ENCODE measurements around the gene ESPN. TPM values are rescaled to one million over a fixed set of nuclear protein-coding genes. Genes with fewer than 3 reads are reported as not detected.

The ESPN gene
- total RNA-seq, 1 experiment from 2014 or later = 53.1 TPM

GRCh38 chr1:6485168-6486101 lies 60.9 kb downstream of the ESPN start:
- H3K79me2 ChIP-seq (ENCODE audit: insufficient read depth, low read length) = 0 out of 2 replicates have a peak, but pooled peaks cover 1% of the 10 kb centered on the region
- H3K4me3 Mint-ChIP-seq = peak overlapping the region; percentile 75 to 78
- H3K4ac ChIP-seq (ENCODE audit: low read depth, low read length) = no peak overlapping the region
- DNase-seq = no peak
- H2BK5ac ChIP-seq (ENCODE audit: insufficient read length, low read length) = no peak overlapping the region
- H3K4me1 Mint-ChIP-seq = peaks cover 14 to 20% of the 10 kb centered on the region in 2 experiments
- peak overlapping the region; percentile 54 for H3K18ac ChIP-seq (ENCODE audit: insufficient read length, low read depth, low read length)
- H3K4me2 ChIP-seq (ENCODE audit: insufficient read depth, insufficient read length, low read length) = peak overlapping the region; percentile 63
- H3K9me3 Mint-ChIP-seq = no peaks in the 10 kb centered on the region; a peak in 1 of 5 replicates
- peak overlapping the region; percentile 76; the same call in 1 of the 2 replicates for H3K14ac ChIP-seq (ENCODE audit: insufficient read depth, low read length)
- no peaks in the 10 kb centered on the region for H3K79me1 ChIP-seq (ENCODE audit: insufficient read depth, low read depth, low read length, poor library complexity, severe bottlenecking)
- H3K27me3 ChIP-seq (ENCODE audit: insufficient read depth, low read length) = no peaks in the 10 kb centered on the region
- TF ChIP-seq CTCF (conservative IDR thresholded peaks at IDR 0.05) = no peak
- H4K5ac ChIP-seq (ENCODE audit: insufficient read length, low read depth, low read length) = no peak overlapping the region
- no peak overlapping the region for H4K91ac ChIP-seq (ENCODE audit: insufficient read length, low read depth, low read length)
- no peak overlapping the region for H2AK5ac ChIP-seq (ENCODE audit: insufficient read length, low read length)
- no peak overlapping the region for H3K23ac ChIP-seq (ENCODE audit: insufficient read length, low read depth, low read length)
- no peak overlapping the region for H4K8ac ChIP-seq (replicated peaks; ENCODE audit: insufficient read length, low read depth, low read length)
- H3K27ac Mint-ChIP-seq = no peak overlapping the region
- H3K4me1 ChIP-seq (ENCODE audit: insufficient read depth, low read length) = no peaks in the 10 kb centered on the region
- no CpG with 5 or more reads among the region's 80 CpGs for WGBS (ENCODE audit: extremely low coverage, insufficient read length, low lambda C conversion rate)
- no peak overlapping the region for H2BK12ac ChIP-seq (ENCODE audit: insufficient read length, low read depth, low read length)
- H3K36me3 Mint-ChIP-seq (ENCODE audit: insufficient read depth in 1 of 3, low read depth in 3 of 3) = peaks cover 0 to 3% (median 3%) of the 10 kb centered on the region in 3 experiments; a peak in 3 of 7 replicates
- H3K56ac ChIP-seq (ENCODE audit: insufficient read length, low read depth, low read length) = no peak overlapping the region
- no peak overlapping the region for H3K27ac ChIP-seq (ENCODE audit: insufficient read length, low read depth, low read length)
- H3K27me3 Mint-ChIP-seq (ENCODE audit: low read depth) = peaks cover 5% of the 10 kb centered on the region
- no peak overlapping the region for H3T11ph ChIP-seq (ENCODE audit: low read length)
- H2BK15ac ChIP-seq (ENCODE audit: low read depth, low read length) = no peak overlapping the region
- H3K23me2 ChIP-seq (ENCODE audit: insufficient read length, low read depth, low read length, poor library complexity, severe bottlenecking) = peaks cover 10% of the 10 kb centered on the region
- H2BK120ac ChIP-seq (ENCODE audit: low read depth, low read length, poor library complexity, severe bottlenecking) = no peak overlapping the region
- H4K20me1 ChIP-seq (ENCODE audit: control insufficient read depth, insufficient read depth, insufficient read length) = no peaks in the 10 kb centered on the region
- H2AFZ ChIP-seq (ENCODE audit: low read length) = no peak overlapping the region
- no peak overlapping the region for H2BK20ac ChIP-seq (ENCODE audit: low read depth, low read length, poor library complexity, severe bottlenecking)
- H3K9ac ChIP-seq (ENCODE audit: extremely low read depth, insufficient read length, low read length) = peak overlapping the region; percentile 30
- H3K9me3 ChIP-seq (ENCODE audit: control insufficient read depth, low read depth, low read length) = no peaks in the 10 kb centered on the region
